SKM-1 treated with dmso at 0.1 percent for 144 hours (cell line): ENCODE results near the gene CERK.
"Not testable (repeated sequence)": the region's sequence is repeated elsewhere in the genome, so short reads cannot be mapped to it uniquely, and the experiment has no call there.

Experiments
- DNase-seq: peaks from one replicate; lab custom pipeline; 2025; ENCODE audit not compliant: unreplicated experiment; lab: John Stamatoyannopoulos, UW

The CERK gene

GRCh38 chr22:46737976-46738646, at the start of gene CERK:
Gene CERK (minus strand): TSS chr22:46738252. CDS start chr22:46738148, 104 bp downstream.
- peak; percentile 21 for DNase-seq

- DNase-seq = no peak
Measured at GRCh38 chr22:46783721-46784120, 45.7 kb upstream of the CERK start.

- not testable (repeated sequence) for DNase-seq
Measured at GRCh38 chr22:46782200-46782599, 44.1 kb upstream of the CERK start.

- no peak for DNase-seq
Measured at GRCh38 chr22:46781291-46781690, 43.2 kb upstream of the CERK start.

GRCh38 chr22:46780453-46780852, 42.4 kb upstream of the CERK start:
- DNase-seq = no peak

- DNase-seq = no peak
Measured at GRCh38 chr22:46779651-46780050, 41.6 kb upstream of the CERK start.

- no peak for DNase-seq
Measured at GRCh38 chr22:46779023-46779422, 41.0 kb upstream of the CERK start.

GRCh38 chr22:46777609-46777970, 39.5 kb upstream of the CERK start:
- no peak for DNase-seq

- no peak for DNase-seq
Measured at GRCh38 chr22:46776876-46777608, 39.0 kb upstream of the CERK start.

GRCh38 chr22:46775850-46776826, 38.1 kb upstream of the CERK start:
- no peak for DNase-seq

GRCh38 chr22:46774980-46775849, 37.2 kb upstream of the CERK start:
- no peak for DNase-seq

- DNase-seq = peak; percentile 71
Measured at GRCh38 chr22:46774253-46774979, 36.4 kb upstream of the CERK start.

GRCh38 chr22:46773076-46773475, 35.0 kb upstream of the CERK start:
- no peak for DNase-seq

GRCh38 chr22:46770726-46771125, 32.7 kb upstream of the CERK start:
- DNase-seq = no peak

GRCh38 chr22:46770151-46770641, 32.1 kb upstream of the CERK start:
- DNase-seq = no peak

GRCh38 chr22:46769706-46770105, 31.7 kb upstream of the CERK start:
- no peak for DNase-seq

GRCh38 chr22:46769191-46769675, 31.2 kb upstream of the CERK start:
- no peak for DNase-seq

- DNase-seq = no peak
Measured at GRCh38 chr22:46767249-46767985, 29.4 kb upstream of the CERK start.

GRCh38 chr22:46766611-46767010, 28.6 kb upstream of the CERK start:
- DNase-seq = no peak
